Measurements from ENCODE around the gene RGS3.
"Not testable (repeated sequence)": the region's sequence is repeated elsewhere in the genome, so short reads cannot be mapped to it uniquely, and the experiment has no call there.

The RGS3 gene

DNA sequence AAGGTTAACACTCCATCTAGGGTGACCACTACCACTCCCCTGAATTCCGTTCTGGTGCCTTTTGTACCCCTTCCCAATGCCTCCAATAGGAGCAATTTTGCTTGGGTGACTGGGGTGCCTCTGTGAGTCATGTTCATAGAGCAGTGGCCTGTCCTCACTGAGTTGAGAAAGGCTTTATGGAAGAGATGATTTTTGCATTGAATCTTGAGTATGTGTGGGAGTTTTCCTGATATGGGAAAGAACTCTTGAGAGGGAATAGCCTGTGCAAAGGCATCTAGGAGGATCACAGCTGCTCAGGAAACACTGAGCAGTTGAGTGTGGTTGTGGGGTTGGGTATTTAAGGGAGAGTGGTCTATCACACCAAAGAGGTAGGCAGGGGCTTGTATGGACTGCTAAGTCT is 36.8 kb upstream of the RGS3 start:
- H3K27me3 Mint-ChIP-seq (ENCODE audit: low read depth, poor library complexity), result peaks cover 14% of the 10 kb centered on the region
- no peaks in the 10 kb centered on the region for H3K9me3 Mint-ChIP-seq
- TF ChIP-seq, protein P1, sequence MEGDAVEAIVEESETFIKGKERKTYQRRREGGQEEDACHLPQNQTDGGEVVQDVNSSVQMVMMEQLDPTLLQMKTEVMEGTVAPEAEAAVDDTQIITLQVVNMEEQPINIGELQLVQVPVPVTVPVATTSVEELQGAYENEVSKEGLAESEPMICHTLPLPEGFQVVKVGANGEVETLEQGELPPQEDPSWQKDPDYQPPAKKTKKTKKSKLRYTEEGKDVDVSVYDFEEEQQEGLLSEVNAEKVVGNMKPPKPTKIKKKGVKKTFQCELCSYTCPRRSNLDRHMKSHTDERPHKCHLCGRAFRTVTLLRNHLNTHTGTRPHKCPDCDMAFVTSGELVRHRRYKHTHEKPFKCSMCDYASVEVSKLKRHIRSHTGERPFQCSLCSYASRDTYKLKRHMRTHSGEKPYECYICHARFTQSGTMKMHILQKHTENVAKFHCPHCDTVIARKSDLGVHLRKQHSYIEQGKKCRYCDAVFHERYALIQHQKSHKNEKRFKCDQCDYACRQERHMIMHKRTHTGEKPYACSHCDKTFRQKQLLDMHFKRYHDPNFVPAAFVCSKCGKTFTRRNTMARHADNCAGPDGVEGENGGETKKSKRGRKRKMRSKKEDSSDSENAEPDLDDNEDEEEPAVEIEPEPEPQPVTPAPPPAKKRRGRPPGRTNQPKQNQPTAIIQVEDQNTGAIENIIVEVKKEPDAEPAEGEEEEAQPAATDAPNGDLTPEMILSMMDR (IDR thresholded peaks at IDR 0.05), result no peak
- DNase-seq, result no peak
- H3K4me1 Mint-ChIP-seq, result peaks cover 11% of the 10 kb centered on the region
- H3K4me3 Mint-ChIP-seq, result no peak overlapping the region
- no peak overlapping the region for H3K27ac Mint-ChIP-seq
- no peaks in the 10 kb centered on the region for H3K36me3 Mint-ChIP-seq (ENCODE audit: low read depth)

DNA sequence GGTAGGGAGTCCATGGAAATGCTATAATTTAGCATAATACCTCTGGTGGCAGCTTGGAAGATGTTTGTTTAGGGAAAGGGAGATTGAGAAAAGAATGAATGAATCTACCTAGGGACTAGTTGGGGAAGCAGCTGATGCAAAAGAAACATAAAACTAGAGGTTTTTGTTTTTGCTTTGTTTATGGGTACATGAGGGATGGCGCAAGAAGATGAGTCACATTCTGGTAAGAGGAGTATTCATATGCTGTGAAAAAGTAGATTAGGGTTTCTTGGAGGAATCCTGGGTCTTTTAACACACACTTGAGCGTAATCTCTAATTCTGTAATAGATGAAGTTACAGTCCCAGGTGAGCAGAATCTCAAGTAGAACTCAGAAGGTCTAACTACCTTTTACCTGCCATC is 35.9 kb upstream of the RGS3 start:
- no peaks in the 10 kb centered on the region for H3K9me3 Mint-ChIP-seq
- peaks cover 11% of the 10 kb centered on the region for H3K4me1 Mint-ChIP-seq
- no peaks in the 10 kb centered on the region for H3K36me3 Mint-ChIP-seq (ENCODE audit: low read depth)
- no peak for DNase-seq
- peaks cover 17% of the 10 kb centered on the region for H3K27me3 Mint-ChIP-seq (ENCODE audit: low read depth, poor library complexity)
- TF ChIP-seq, protein P1 (IDR thresholded peaks at IDR 0.05), result no peak
- H3K4me3 Mint-ChIP-seq, result no peak overlapping the region
- H3K27ac Mint-ChIP-seq, result no peak overlapping the region

DNA sequence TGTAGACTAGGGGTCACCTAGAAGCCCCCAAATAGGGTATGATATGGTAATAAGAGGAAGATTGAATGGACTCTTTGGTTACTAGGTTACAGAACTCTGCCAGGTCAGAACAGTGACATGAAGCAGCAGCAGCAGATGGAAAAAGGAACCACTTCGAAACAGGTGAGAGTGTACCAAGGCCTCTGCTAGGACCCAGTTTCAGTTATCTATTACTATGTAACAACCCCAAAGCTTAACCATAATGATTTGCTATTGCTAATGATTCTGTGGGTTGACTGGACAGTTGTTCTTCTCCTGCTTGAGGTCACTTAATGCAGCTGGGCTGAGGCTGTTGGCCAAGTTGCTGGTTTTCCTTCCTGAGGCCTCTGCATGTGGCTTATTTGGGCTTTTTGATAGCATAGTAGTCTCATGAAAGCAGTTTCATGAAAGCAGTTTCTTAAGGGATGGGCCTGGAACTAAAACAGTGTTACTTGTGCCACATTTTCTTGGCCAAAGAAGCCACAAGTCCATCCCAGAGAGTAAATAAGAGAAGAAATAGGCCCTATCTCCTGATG is 35.4 kb upstream of the RGS3 start:
- no peak overlapping the region for H3K27ac Mint-ChIP-seq
- no peak overlapping the region for H3K4me3 Mint-ChIP-seq
- no peaks in the 10 kb centered on the region for H3K36me3 Mint-ChIP-seq (ENCODE audit: low read depth)
- peaks cover 11% of the 10 kb centered on the region for H3K4me1 Mint-ChIP-seq
- TF ChIP-seq, protein P1 (IDR thresholded peaks at IDR 0.05), result no peak
- no peaks in the 10 kb centered on the region for H3K9me3 Mint-ChIP-seq
- peaks cover 20% of the 10 kb centered on the region for H3K27me3 Mint-ChIP-seq (ENCODE audit: low read depth, poor library complexity)
- DNase-seq, result no peak

DNA sequence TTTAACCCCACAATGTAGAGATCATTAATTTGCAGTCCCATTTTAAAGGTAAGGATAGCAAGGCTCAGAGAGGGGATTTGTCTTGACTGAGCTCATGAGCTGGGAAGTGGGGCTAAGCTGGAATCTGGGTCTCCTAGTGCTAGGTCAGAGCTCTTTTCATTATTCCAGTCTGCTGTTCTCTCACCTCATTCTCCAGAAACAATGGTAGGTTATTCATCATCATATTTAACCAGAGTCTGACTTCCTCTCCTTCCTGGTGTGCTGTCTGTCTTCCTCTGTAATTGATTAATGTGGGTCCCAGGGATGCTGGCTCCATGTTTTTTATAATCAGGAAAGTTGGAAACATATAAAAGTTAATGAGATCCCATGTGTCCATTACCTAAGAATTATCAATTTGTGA is 32.3 kb upstream of the RGS3 start:
- DNase-seq, result no peak
- no peak overlapping the region for H3K4me3 Mint-ChIP-seq
- H3K36me3 Mint-ChIP-seq (ENCODE audit: low read depth), result no peaks in the 10 kb centered on the region
- peaks cover 5% of the 10 kb centered on the region for H3K9me3 Mint-ChIP-seq
- H3K4me1 Mint-ChIP-seq, result no peaks in the 10 kb centered on the region
- H3K27me3 Mint-ChIP-seq (ENCODE audit: low read depth, poor library complexity), result peaks cover 23% of the 10 kb centered on the region
- no peak overlapping the region for H3K27ac Mint-ChIP-seq
- TF ChIP-seq, protein P1 (IDR thresholded peaks at IDR 0.05), result no peak

DNA sequence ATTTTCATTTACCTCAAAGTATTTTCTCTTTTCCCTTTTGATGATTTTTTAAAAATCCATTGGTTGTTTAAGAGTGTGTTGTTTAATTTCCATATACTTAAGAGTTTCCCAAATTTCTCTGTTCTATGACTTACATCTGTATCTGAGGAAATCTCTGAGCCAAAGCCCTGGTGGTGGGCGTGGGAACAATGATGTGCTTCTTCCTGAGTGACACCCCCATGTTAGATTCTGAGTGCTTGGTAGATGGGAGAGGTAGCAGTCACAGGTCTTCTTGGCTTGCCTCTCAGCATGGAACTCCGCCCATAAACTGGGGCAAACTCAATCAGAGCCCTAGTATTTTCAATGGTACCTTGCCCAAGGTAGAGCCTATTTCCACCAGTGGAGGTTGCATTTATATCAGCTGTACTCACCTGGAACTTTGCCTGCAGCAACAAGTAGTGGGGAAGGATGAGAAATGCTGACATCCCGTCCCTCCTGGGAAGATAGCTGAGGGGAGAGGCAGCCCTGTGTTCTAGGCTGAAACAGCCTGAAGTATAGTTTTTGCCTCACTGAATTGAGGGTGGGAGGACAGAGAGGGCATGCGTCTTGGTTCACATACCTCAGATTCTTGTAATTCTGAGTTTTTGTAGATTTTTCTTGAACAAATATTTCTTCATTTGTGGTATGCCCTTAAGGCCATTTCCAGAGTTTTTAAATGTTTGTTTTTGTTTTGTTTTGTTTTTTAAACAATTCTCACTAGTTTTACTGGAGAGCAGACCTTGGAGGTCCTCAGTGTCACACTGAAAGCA is 26.6 kb upstream of the RGS3 start:
- H3K27ac Mint-ChIP-seq, result no peak overlapping the region
- H3K36me3 Mint-ChIP-seq (ENCODE audit: low read depth), result no peaks in the 10 kb centered on the region
- no peak overlapping the region for H3K4me3 Mint-ChIP-seq
- DNase-seq, result no peak
- H3K4me1 Mint-ChIP-seq, result no peaks in the 10 kb centered on the region
- TF ChIP-seq, protein P1 (IDR thresholded peaks at IDR 0.05), result no peak
- H3K27me3 Mint-ChIP-seq (ENCODE audit: low read depth, poor library complexity), result peaks cover 17% of the 10 kb centered on the region
- H3K9me3 Mint-ChIP-seq, result peaks cover 22% of the 10 kb centered on the region

DNA sequence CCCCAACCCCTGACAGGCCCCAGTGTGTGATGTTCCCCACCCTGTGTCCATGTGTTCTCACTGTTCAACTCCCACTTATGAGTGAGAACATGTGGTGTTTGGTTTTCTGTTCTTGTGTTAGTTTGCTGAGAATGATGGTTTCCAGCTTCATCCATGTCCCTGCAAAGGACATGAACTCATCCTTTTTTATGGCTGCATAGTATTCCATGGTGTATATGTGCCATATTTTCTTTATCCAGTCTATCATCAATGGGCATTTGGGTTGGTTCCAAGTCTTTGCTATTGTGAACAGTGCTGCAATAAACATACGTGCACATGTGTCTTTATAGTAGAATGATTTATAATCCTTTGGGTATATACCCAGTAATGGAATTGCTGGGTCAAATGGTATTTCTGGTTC is 25.8 kb upstream of the RGS3 start:
- H3K36me3 Mint-ChIP-seq (ENCODE audit: low read depth), result not testable (repeated sequence)

More for the DNA sequence above, 25.8 kb upstream of the RGS3 start:
- not testable (repeated sequence) for H3K27ac Mint-ChIP-seq, H3K4me1 Mint-ChIP-seq, H3K4me3 Mint-ChIP-seq, DNase-seq
- peaks cover 22% of the 10 kb centered on the region for H3K9me3 Mint-ChIP-seq
- peaks cover 14% of the 10 kb centered on the region for H3K27me3 Mint-ChIP-seq (ENCODE audit: low read depth, poor library complexity)
